Measurements from ENCODE around the gene ZNF669. TPM values are rescaled to one million over a fixed set of nuclear protein-coding genes. Genes with fewer than 3 reads are reported as not detected.

ZNF669 gene
- total and polyA plus RNA-seq, 8 donors: 0.58 to 21.7 (median 3.7) TPM

DNA sequence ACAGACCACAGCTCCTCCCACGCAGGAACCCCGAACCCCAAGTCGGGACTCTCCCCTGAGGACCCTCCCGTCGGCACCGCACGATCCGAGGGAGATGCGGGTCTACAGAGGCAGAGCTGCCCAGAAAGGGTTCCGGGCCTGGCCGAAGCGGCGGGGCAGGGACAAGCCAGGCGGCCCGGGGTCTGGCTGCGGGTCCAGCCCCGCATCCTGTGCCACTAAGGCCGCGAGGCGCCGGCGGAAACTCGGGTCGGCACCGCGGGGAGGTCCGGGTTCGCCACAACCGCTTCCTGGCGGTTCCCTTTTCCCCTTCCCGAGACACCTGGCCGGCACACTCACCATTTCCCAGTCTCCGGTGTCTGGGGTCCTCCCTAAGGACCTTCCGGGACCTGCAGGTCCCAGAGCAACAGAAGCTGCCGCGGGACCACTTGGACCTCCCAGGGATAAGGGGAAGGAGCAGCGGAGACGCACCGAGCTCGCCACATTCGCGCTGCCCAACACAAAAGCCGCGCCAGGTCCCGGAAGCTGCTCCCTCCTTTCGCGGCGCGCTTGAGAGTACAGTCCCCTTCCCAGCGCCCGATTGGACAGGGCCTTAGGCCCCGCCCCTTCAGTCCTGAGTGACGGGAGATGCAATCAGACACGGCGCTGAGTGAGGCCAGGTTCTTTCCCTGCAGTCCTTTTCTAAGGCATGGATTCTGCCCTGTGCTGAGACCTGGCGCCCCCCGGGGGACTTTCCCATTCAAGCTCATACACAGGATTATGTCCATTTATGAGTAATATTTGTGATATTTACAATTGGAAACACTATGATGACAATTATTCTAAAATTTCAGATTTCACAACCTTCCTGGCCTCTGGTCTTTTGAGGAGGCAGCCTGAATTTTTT, 25.7 kb downstream of the ZNF669 start, which contains the start of gene ZNF670:
Gene ZNF670 (minus strand): TSS at position 554 of the 883 bp plus-strand sequence. CDS start 215 bp downstream, at position 339.
- 0% methylated on average over 15 to 57 of the region's 57 CpGs for WGBS, 5 donors
- H3K4me1 ChIP-seq: peaks cover 0 to 21% (median 17%) of the 10 kb centered on the region in 4 donors
- peak within 1 kb of the TSS; percentile 67 to 82 (median 70) for H3K4me3 ChIP-seq
- TF ChIP-seq EP300 (IDR thresholded peaks at IDR 0.05) (no peak), POLR2AphosphoS5 (IDR thresholded peaks at IDR 0.05) (peak; percentile 39 to 88 (median 85)), POLR2A (IDR thresholded peaks at IDR 0.05) (no peak)
- no peaks in the 10 kb centered on the region for H3K9me3 ChIP-seq
- intact Hi-C loops (cut with DNase I; ENCODE audit: low total_unique reads): no loop called here
- DNase-seq: peak; percentile 96 to 98
- H3K36me3 ChIP-seq: no peaks in the 10 kb centered on the region
- H3K27me3 ChIP-seq: no peaks in the 10 kb centered on the region
- H3K27ac ChIP-seq: peak within 1 kb of the TSS; percentile 84 to 90 (median 84)

GRCh38 chr1:247077876-247078257, 26.3 kb downstream of the ZNF669 start:
- peak overlapping the region; percentile 84 to 90 (median 84) for H3K27ac ChIP-seq
- no peaks in the 10 kb centered on the region for H3K9me3 ChIP-seq
- H3K4me3 ChIP-seq: peak overlapping the region; percentile 67 to 82 (median 70)
- 0 to 2% (median 1%) methylated on average over 8 of the region's 8 CpGs for WGBS, 5 donors
- no peaks in the 10 kb centered on the region for H3K27me3 ChIP-seq
- peak in 1 of 2 donors; percentile 36 for DNase-seq
- TF ChIP-seq POLR2A (IDR thresholded peaks at IDR 0.05): no peak
- TF ChIP-seq, protein P1, sequence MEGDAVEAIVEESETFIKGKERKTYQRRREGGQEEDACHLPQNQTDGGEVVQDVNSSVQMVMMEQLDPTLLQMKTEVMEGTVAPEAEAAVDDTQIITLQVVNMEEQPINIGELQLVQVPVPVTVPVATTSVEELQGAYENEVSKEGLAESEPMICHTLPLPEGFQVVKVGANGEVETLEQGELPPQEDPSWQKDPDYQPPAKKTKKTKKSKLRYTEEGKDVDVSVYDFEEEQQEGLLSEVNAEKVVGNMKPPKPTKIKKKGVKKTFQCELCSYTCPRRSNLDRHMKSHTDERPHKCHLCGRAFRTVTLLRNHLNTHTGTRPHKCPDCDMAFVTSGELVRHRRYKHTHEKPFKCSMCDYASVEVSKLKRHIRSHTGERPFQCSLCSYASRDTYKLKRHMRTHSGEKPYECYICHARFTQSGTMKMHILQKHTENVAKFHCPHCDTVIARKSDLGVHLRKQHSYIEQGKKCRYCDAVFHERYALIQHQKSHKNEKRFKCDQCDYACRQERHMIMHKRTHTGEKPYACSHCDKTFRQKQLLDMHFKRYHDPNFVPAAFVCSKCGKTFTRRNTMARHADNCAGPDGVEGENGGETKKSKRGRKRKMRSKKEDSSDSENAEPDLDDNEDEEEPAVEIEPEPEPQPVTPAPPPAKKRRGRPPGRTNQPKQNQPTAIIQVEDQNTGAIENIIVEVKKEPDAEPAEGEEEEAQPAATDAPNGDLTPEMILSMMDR (IDR thresholded peaks at IDR 0.05): no peak
- TF ChIP-seq POLR2AphosphoS5 (IDR thresholded peaks at IDR 0.05): no peak
- TF ChIP-seq EP300 (IDR thresholded peaks at IDR 0.05): no peak
- intact Hi-C loops (cut with DNase I; ENCODE audit: low total_unique reads): no loop called here
- H3K36me3 ChIP-seq: no peaks in the 10 kb centered on the region
- peaks cover 0 to 21% (median 17%) of the 10 kb centered on the region in 4 donors for H3K4me1 ChIP-seq

DNA sequence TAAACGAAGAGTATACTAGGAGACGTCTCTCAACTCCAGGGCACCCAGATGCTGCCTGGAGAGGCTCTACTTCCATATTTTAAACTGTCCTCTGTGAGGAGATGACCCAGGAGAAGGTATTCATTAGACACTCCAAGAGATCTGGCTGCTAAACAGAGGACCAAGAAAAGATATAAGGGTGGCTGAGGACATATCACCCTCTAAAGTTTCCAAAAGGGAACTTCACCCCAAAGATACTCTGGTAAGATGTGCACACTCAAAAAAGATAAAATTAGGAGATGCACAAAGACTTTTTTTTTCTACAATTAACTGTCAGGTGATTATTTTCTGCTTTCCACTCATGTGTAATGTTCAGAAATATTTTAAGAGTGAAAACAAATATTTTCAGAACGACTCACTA, 26.9 kb downstream of the ZNF669 start:
- intact Hi-C loops (cut with DNase I; ENCODE audit: low total_unique reads): no loop called here
- TF ChIP-seq EP300 (IDR thresholded peaks at IDR 0.05) (no peak), POLR2A (IDR thresholded peaks at IDR 0.05) (no peak), POLR2AphosphoS5 (IDR thresholded peaks at IDR 0.05) (no peak)
- TF ChIP-seq, protein P1 (IDR thresholded peaks at IDR 0.05): no peak
- Histone ChIP-seq H3K4me3 (peak overlapping the region in 3 of 4 donors; percentile 67 to 82 (median 70)), H3K36me3 (no peaks in the 10 kb centered on the region), H3K4me1 (peaks cover 0 to 21% (median 17%) of the 10 kb centered on the region in 4 donors), H3K27me3 (no peaks in the 10 kb centered on the region), H3K9me3 (no peaks in the 10 kb centered on the region), H3K27ac (no peak overlapping the region)
- 69 to 81% (median 76%) methylated on average over 3 of the region's 3 CpGs for WGBS, 5 donors
- DNase-seq: no peak

DNA sequence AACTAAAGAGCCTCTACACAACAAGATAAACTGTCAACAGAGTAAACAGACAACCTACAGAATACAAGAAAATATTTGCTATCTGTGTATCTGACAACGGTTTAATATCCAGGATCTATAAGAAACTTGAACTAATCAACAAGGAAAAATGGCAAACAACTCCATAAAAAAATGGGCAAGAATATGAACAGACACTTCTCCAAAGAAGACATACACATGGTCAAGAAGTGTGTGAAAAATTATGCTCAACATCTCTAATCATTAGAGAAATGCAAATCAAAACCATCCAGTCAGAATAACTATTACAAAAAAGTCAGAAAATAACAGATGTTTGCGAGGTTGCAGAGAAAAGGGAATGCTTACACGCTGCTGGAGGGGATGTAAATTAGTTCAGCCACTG, 33.5 kb downstream of the ZNF669 start:
- intact Hi-C loops (cut with DNase I; ENCODE audit: low total_unique reads): no loop called here
- H3K27ac ChIP-seq: no peak overlapping the region
- no peak for TF ChIP-seq EP300 (IDR thresholded peaks at IDR 0.05)
- TF ChIP-seq POLR2A (IDR thresholded peaks at IDR 0.05): no peak
- TF ChIP-seq, protein P1 (IDR thresholded peaks at IDR 0.05): no peak
- no peak for TF ChIP-seq POLR2AphosphoS5 (IDR thresholded peaks at IDR 0.05)
- H3K9me3 ChIP-seq: peaks cover 0 to 10% (median 4%) of the 10 kb centered on the region in 4 donors
- no peaks in the 10 kb centered on the region for H3K36me3 ChIP-seq
- H3K4me1 ChIP-seq: no peaks in the 10 kb centered on the region
- no peak for DNase-seq
- no peak overlapping the region for H3K4me3 ChIP-seq
- no peaks in the 10 kb centered on the region for H3K27me3 ChIP-seq
- 83 to 99% (median 89%) methylated on average over 3 of the region's 3 CpGs for whole genome bisulfite sequencing, 5 donors

Data from stomach (tissue), 9 donors.